ENCODE results near the gene TDRD15.
"Not testable (repeated sequence)": the region's sequence is repeated elsewhere in the genome, so short reads cannot be mapped to it uniquely, and the experiment has no call there.

Gene TDRD15

DNA sequence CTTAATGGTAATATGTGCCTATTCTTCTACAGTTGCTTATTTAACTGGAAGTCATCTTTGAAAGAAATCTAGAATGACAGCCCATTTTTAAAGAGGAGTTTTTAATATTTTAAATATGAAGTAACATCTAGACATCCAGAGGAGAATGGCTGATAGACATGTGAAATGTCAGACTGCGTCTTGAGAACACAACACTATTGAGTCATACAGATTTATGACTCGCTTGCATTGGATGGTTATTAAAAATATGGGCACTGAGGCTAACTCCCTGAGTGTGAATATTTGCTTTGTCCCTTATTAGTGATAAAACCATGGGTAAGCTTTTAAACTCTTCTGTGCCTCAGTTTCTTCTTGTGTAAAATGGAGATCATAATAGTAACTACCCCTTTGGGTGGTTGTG lies 22.9 kb downstream of the TDRD15 start:
- no peak for DNase-seq (ENCODE audit: low read depth)

DNA sequence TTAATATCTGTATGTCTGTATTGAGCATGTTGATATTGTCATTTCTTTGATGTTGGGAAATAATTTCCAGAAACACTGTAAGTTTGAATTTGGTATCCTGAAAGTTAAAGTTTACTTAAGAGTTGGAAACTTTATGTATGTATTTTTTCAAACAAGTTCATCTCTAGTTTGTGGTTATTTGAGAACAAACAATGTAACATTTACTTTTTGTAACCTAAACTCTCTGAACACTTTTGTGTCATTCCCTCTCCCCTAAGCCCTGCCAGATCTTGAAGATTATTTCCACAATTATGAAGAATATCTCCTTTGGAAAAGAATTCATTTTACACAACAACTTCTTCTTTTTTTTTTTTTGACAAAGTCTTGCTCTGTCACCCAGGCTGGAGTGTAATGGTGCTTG lies 24.9 kb downstream of the TDRD15 start:
- no peak for DNase-seq (ENCODE audit: low read depth)

DNA sequence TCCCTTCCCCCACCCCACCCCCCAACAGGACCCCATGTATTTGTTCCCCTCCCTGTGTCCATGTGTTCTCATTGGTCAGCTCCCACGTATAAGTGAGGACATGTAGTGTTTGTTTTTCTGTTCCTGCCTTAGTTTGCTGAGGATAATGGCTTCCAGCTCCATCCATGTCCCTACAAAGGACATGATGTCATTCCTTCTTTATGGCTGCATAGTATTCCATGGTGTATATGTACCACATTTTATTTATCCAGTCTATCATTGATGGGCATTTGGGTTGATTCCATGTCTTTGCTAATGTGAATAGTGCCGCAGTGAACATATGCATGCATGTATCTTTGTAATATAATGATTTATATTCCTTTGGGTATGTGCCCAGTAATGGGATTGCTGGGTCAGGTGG lies 27.5 kb downstream of the TDRD15 start:
- not testable (repeated sequence) for DNase-seq (ENCODE audit: low read depth)

DNA sequence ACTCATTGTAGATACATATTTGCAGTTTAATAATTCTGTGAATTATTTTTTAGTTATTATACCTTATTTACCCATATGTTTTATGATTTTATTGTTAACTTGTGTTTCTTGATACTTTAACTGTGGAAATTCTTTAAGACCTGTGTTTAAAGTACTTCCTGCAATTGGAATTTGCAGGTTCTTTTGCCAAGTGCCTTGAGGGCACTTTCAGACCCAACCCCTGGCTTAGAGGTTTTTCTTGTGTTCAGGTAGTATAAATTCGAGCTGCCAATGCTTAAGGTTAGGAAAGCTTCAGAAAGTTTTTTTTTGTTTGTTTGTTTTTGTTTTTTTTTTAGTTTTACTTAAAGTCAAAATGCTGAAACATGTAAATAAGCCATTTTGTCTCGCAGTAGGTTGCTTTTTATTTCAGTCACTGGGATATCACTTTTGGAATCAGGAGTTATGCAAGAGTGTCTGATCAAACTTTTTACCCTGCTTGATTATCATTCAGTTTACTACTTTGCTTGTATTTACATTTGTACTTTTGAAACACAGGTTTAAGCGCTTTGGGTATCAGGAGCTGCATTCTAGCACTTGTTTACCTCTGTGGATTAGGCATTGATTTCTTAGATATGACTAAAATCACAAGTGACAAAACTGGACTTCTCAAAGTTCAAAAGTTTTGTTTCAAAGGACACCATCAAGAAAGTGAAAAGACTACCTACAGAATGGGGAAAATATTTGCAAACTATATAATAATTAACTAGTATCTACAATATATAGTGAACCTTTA lies 31.8 kb downstream of the TDRD15 start:
- DNase-seq (ENCODE audit: low read depth) = no peak

DNA sequence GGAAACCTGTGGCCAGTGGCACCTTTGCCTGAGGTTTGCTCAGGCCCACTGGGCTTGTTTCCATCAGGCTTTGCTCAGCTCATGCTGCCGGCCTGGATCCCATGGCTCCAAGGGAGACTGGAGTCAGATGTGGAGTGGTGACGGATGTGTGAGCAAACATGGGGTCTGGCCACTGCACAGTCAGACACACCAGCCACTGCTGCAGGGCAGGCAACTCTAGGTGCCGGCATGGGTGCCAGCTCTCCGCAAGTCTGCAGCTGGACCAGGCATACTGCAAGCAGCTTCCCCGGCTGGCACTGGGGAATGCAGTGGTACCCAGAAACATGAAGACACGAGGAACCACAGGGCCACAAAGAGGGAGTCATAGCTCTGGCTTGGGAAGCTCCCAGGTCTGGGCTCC lies 37.4 kb downstream of the TDRD15 start:
- no peak for DNase-seq (ENCODE audit: low read depth)

DNA sequence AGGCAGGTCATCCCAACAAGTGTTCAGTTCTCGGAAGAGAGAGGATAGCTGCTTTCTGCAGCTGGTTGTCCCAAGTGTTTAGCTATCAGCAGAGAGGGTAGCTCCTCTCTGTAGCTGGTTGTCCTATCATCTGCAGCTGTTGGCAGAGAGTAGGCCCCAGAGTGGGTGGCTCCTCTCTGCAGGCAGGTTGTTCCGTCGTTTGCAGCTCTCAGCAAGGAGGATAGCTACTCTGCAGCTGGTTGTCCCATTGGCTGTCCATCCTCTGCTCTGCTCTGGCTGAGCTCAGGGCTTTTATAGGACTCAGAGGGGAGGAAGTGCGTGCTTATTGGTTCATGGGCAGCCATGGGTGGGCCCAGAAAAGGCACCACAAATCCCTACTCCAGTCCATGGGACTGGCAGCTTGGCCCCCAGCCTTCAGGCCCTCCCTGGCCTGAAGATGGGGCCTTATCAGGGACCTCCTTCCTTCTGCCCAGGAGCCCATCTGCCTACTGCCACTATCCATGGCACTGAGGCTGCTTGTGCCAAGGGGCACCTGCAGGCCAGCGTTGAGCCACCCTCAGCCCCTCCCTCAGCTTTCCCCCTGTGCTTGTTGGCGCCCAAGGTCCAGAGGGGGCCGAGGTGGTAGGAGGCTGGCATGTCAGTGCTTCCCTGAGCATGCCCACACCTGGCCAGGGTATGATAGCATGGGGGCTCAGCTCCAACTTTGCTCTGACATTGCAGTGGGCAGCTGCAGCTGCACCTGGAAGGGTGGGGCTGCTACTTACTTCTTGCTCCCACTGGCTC lies 38.3 kb downstream of the TDRD15 start:
- DNase-seq (ENCODE audit: low read depth) = no peak

DNA sequence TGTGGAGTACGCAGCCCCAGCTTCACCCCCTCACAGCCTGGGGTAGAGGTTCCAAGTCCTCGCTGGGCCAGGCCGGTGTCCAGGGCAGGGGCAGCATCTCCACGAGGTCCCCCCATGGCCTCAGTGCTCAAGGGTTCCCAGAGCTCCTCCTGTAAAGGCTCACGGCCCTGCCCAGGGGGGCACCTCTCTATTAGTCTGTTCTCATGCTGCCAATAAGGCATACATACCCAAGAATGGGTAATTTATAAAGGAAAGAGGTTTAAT lies 38.8 kb downstream of the TDRD15 start:
- no peak for DNase-seq (ENCODE audit: low read depth)

DNA sequence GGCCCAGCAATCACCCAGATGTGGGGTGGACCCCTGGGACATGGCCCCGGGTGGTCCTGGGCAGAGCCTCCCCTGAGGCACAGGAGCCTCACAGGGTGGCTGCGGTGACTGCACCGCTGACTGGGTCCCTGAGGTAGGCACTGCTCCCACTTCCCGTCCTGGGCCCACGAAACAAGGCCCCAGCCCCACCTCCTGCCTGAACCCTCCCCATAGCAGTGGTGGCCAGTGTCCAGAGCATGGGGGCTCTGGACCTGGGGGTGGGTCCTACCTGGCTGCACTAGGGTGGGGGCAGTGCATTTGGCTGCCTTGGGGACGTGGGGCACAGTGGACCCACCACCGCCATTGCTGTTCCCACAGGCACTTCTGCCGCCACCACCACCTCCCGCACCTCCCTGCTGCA lies 39.4 kb downstream of the TDRD15 start:
- DNase-seq (ENCODE audit: low read depth) = no peak

GRCh38 chr2:21165350-21165749 lies 41.6 kb downstream of the TDRD15 start:
- DNase-seq (ENCODE audit: low read depth) = no peak

- DNase-seq (ENCODE audit: low read depth) = no peak
Observed at GRCh38 chr2:21175895-21176646, 52.3 kb downstream of the TDRD15 start.

GRCh38 chr2:21181957-21182356 lies 58.2 kb downstream of the TDRD15 start:
- no peak for DNase-seq (ENCODE audit: low read depth)

DNA sequence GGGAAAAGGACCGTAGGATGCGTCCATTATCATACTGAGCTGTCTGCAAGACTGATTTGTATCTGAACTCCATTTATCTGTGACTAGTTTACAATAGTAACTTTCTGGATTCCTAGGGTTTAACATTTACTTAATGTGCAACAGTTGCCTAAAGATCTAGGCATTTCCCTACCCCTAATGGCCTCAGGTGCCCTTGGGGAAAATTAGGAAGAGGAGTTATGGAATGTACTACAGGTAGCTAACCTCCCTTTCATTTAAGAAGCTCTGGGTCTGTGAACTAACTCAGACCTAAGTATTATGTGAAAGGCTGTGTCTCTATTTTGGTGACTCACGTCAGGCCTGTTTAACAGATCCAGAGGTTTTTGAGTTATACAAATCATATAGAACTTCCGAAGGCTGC lies 59.5 kb downstream of the TDRD15 start:
- DNase-seq (ENCODE audit: low read depth) = no peak

DNA sequence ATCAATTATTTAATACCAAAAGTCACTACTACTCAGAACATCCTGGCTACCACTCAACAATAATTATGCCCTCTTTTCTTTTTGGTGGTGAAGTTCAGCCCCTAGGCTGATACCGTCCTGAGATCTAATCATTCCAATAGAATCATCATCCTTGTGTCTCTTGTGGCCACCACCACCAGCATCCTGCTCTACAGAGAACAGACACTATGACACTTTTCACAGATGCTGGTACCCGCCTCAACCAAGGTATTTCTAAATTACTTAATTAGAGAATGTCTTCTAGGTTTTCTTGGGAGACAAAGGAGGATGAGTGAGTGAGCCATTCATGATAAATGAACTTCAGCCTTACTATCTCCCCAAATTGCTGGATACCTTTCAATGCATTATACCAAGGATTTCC lies 60.0 kb downstream of the TDRD15 start:
- DNase-seq (ENCODE audit: low read depth) = no peak

DNA sequence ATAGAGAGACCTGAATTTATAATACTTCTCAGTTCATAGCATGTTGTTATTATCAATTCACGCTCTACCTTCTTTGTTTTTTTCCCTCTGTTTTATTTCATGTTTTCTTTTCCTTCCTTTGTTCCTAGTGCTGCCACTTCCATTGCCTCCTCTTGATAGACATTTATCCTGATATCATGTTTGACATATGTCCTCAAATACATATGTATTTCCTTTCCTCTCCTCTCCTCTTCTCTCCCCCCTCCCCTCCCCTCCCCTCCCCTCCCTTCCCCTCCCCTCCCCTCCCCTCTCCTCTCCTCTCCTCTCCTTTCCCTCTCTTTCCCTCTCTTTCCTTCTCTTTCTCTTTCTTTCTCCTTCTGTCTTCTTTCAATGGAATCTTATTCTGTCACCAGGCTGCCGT lies 67.8 kb downstream of the TDRD15 start:
- DNase-seq (ENCODE audit: low read depth) = no peak

All from stimulated activated CD8-positive, alpha-beta memory T cell treated with anti-CD3 and anti-CD28 coated beads, Interleukin-7, amount 100 ng/mL, for 24 hours (primary cell).